Measurements from ENCODE around the gene BEGAIN. TPM values are rescaled to one million over a fixed set of nuclear protein-coding genes. Genes with fewer than 3 reads are reported as not detected.

BEGAIN gene
- total and polyA plus RNA-seq, 2 of the 8 experiments (the other 6 are each of a cell fraction or from before 2014, with no cell fraction given) = 2.9 to 3.0 TPM

- H3K18ac ChIP-seq (ENCODE audit: extremely low read depth, low read length) = peak overlapping the region; percentile 32; the same call in 1 of the 2 replicates
- ChIA-PET CTCF (ENCODE audit: partially characterized antibody) (interaction anchor here (0.6 to 7.8 kb wide), 18 partner anchors 10 to 856 kb away, joined by 3 to 57 read pairs (median 5); no protein-coding TSS in a partner anchor), POLR2A (ENCODE audit: partially characterized antibody) (no interaction called here)
Measured at GRCh38 chr14:100540926-100541620, 46.1 kb downstream of the BEGAIN start.

More at GRCh38 chr14:100540926-100541620, 46.1 kb downstream of the BEGAIN start:
- FAIRE-seq (no peak), DNase-seq (ENCODE audit: low read depth in 1 of 2, low spot score in 2 of 2) (no peak)
- H2AFZ ChIP-seq (ENCODE audit: low read length) = no peak overlapping the region
- H4K91ac ChIP-seq (replicated peaks; ENCODE audit: insufficient read length, low read length) = no peak overlapping the region
- H4K20me1 ChIP-seq (replicated peaks in 1 of 2; ENCODE audit: control insufficient read depth in 1 of 2, insufficient read depth in 2 of 2, low read length in 2 of 2) = no peaks in the 10 kb centered on the region
- H3K27ac ChIP-seq (ENCODE audit: low read depth, low read length) = no peak overlapping the region
- no peak for TF ChIP-seq CHD1 (IDR thresholded peaks at IDR 0.05; ENCODE audit: low read depth, low read length)
- TF ChIP-seq SIN3A (conservative IDR thresholded peaks at IDR 0.05 in 1 of 2, IDR thresholded peaks at IDR 0.05 in 1 of 2; ENCODE audit: low read depth in 1 of 2, low read length in 2 of 2) = no peak
- TF ChIP-seq POU5F1 (IDR thresholded peaks at IDR 0.05; ENCODE audit: low read depth, low read length) = no peak
- no peak for TF ChIP-seq BACH1 (IDR thresholded peaks at IDR 0.05; ENCODE audit: low read length)
- H3K4ac ChIP-seq (replicated peaks; ENCODE audit: insufficient read length, low read depth, low read length) = no peak overlapping the region
- no peak overlapping the region for H2BK5ac ChIP-seq (ENCODE audit: low read depth, low read length)
- H3K4me3 ChIP-seq (ENCODE audit: extremely low read depth in 1 of 4, insufficient read depth in 2 of 4, low read depth in 3 of 4, low read length in 4 of 4) = no peak overlapping the region
- no peak overlapping the region for H2AK5ac ChIP-seq (ENCODE audit: low read depth, low read length)
- H3K9ac ChIP-seq (replicated peaks in 1 of 4; ENCODE audit: extremely low read depth in 1 of 4, low read depth in 3 of 4, low read length in 3 of 4) = no peak overlapping the region
- H2BK20ac ChIP-seq (ENCODE audit: low read length) = no peak overlapping the region
- H4K5ac ChIP-seq (ENCODE audit: insufficient read length, low read depth, low read length) = no peak overlapping the region
- H4K8ac ChIP-seq (ENCODE audit: extremely low read depth, insufficient read depth, low read length) = no peak overlapping the region; the same call in 1 of the 2 replicates
- no peaks in the 10 kb centered on the region for H3K36me3 ChIP-seq (ENCODE audit: control insufficient read depth in 2 of 4, insufficient read depth in 4 of 4, low read length in 3 of 4)
- no peaks in the 10 kb centered on the region for H3K79me2 ChIP-seq (ENCODE audit: control insufficient read depth in 1 of 2, insufficient read depth in 2 of 2, low read length in 2 of 2)
- peaks cover 6 to 10% (median 9%) of the 10 kb centered on the region in 4 experiments; a peak in 6 of 7 replicates for H3K4me1 ChIP-seq (replicated peaks in 1 of 4; ENCODE audit: control insufficient read depth in 3 of 4, insufficient read depth in 4 of 4, low read length in 3 of 4)
- H3K4me2 ChIP-seq (ENCODE audit: insufficient read depth in 1 of 2, low read depth in 2 of 2, low read length in 2 of 2) = no peak overlapping the region
- no peak overlapping the region for H2BK12ac ChIP-seq (ENCODE audit: low read depth, low read length)
- no peaks in the 10 kb centered on the region for H3K23me2 ChIP-seq (ENCODE audit: low read depth, low read length)
- H3K14ac ChIP-seq (ENCODE audit: insufficient read length) = no peak overlapping the region
- H2BK15ac ChIP-seq (ENCODE audit: low read length) = 0 out of 2 replicates have a peak overlapping the region, but pooled peaks have one; percentile 8
- H3K56ac ChIP-seq (replicated peaks; ENCODE audit: insufficient read length, low read depth, low read length) = no peak overlapping the region
- H2BK120ac ChIP-seq (replicated peaks; ENCODE audit: low read depth, low read length) = no peak overlapping the region
- no peaks in the 10 kb centered on the region for H3K9me3 ChIP-seq (ENCODE audit: insufficient read depth in 2 of 2, low read depth in 1 of 2, low read length in 1 of 2)
- H3K27me3 ChIP-seq (replicated peaks in 1 of 4; ENCODE audit: control insufficient read depth in 3 of 4, extremely low read depth in 1 of 4, insufficient read depth in 3 of 4, low read length in 3 of 4) = no peaks in the 10 kb centered on the region; a peak in 1 of 7 replicates
- no peaks in the 10 kb centered on the region for H3K79me1 ChIP-seq (ENCODE audit: low read depth, low read length)
- WGBS, 2 experiments (ENCODE audit: extremely low coverage in 1 of 2, insufficient coverage in 1 of 2, insufficient read length in 1 of 2, insufficient replicate concordance in 2 of 2, low coverage in 1 of 2, low lambda C conversion rate in 2 of 2, missing lambda C conversion rate in 1 of 2) = 84% methylated on average over 16 of the region's 18 CpGs; no CpG with 5 or more reads in 1 of the 2 experiments
- no peak overlapping the region for H3K23ac ChIP-seq (ENCODE audit: insufficient read length)

Data from H1 (cell line).